Gastroesophageal sphincter (tissue), 3 donors: ENCODE results near the gene DCC.

Experiments
- CTCF ChIP-seq, 4 experiments: fragments of 200-600 bp in 2 of 4; fragments of 450-650 bp in 2 of 4; sonication (generic) in 1 of 4; IDR thresholded peaks; one replicate each; pipeline ENCODE4 v1.5.1; 2017 to 2019; ENCODE audit warnings: antibody characterized with exemption in 4 of 4, mild to moderate bottlenecking in 2 of 4, moderate library complexity in 2 of 4
- EP300 ChIP-seq: sonication (generic); formaldehyde crosslinking; IDR thresholded peaks from one replicate; pipeline ENCODE4 v1.6.1; 2017; ENCODE audit warnings: antibody characterized with exemption, mild to moderate bottlenecking
- POLR2A ChIP-seq, 2 donors: fragments of 450-650 bp; IDR thresholded peaks; one replicate each; pipeline ENCODE4 v1.6.1; 2017; ENCODE audit warnings: antibody characterized with exemption in 2 of 2, mild to moderate bottlenecking in 2 of 2, moderate library complexity in 1 of 2

DNA sequence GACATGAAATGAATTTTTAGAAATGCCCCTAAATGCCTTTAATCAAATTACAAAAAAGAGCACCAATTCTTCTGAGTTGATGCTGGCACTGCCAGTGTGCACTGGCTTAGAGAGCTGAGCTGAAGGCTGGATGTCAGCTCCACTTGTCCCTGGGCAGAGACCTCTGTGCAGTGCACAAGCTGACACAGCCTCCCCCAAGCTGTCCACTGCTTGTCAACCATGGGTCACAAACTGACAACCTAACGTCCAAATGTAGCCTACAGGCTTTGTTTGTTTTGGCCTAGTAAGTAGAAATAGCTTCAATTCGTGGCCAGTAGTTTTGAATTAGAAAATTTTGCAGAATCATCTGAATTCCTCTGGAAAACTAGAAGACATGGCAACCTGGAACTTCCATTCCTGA lies 605.6 kb downstream of the DCC start:
- TF ChIP-seq POLR2A (IDR thresholded peaks at IDR 0.05) (no peak), CTCF (IDR thresholded peaks at IDR 0.05) (no peak), EP300 (no peak)
